ENCODE measurements around the gene LIN37. TPM values are rescaled to one million over a fixed set of nuclear protein-coding genes. Genes with fewer than 3 reads are reported as not detected.

LIN37 gene
- total RNA-seq, 1 experiment from 2014 or later = 23.5 TPM

DNA sequence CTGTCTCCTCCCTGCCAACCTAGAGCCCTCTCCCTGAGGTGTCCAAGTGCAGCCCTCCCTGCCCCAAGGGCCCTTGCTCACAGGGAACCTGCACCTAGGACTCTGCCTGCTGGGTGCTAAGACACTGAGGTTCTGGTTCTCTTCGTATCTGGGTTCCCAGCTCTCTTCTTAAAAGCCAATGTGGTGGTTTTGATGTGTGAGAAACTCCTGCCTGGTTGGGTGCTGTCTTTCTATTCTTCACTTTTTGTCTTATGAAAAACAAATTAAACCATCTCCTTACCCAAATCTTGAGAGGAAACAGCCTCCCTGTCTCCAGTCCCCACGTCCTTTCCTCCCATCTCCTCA is 34.9 kb upstream of the LIN37 start:
- TF ChIP-seq POLR2AphosphoS5 (IDR thresholded peaks at IDR 0.05; ENCODE audit: low read depth, low read length) (no peak), SIN3A (IDR thresholded peaks at IDR 0.05; ENCODE audit: borderline replicate concordance, insufficient read depth, low read depth, low read length) (no peak), TCF7L2 (IDR thresholded peaks at IDR 0.05; ENCODE audit: low read depth, low read length) (no peak), REST (IDR thresholded peaks at IDR 0.05; ENCODE audit: insufficient read depth in 1 of 2, low read depth in 2 of 2, low read length in 1 of 2) (no peak)
- TF ChIP-seq, protein P1, sequence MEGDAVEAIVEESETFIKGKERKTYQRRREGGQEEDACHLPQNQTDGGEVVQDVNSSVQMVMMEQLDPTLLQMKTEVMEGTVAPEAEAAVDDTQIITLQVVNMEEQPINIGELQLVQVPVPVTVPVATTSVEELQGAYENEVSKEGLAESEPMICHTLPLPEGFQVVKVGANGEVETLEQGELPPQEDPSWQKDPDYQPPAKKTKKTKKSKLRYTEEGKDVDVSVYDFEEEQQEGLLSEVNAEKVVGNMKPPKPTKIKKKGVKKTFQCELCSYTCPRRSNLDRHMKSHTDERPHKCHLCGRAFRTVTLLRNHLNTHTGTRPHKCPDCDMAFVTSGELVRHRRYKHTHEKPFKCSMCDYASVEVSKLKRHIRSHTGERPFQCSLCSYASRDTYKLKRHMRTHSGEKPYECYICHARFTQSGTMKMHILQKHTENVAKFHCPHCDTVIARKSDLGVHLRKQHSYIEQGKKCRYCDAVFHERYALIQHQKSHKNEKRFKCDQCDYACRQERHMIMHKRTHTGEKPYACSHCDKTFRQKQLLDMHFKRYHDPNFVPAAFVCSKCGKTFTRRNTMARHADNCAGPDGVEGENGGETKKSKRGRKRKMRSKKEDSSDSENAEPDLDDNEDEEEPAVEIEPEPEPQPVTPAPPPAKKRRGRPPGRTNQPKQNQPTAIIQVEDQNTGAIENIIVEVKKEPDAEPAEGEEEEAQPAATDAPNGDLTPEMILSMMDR (IDR thresholded peaks at IDR 0.05) = no peak
- no peaks in the 10 kb centered on the region; the same call in 1 of the 2 replicates for H3K36me3 ChIP-seq (ENCODE audit: control insufficient read depth, insufficient read depth, low read length)
- H3K9me3 ChIP-seq (ENCODE audit: control insufficient read depth, insufficient read depth, low read depth, low read length) = no peaks in the 10 kb centered on the region
- no peak for ATAC-seq
- BruUV-seq (replicated peaks) = no TSS peak
- H3K4me1 ChIP-seq (ENCODE audit: control insufficient read depth, insufficient read depth, low read length) = peaks cover 12% of the 10 kb centered on the region
- H3K27ac ChIP-seq (ENCODE audit: low read length) = no peak overlapping the region
- CTCF ChIA-PET = interaction anchor here (0.7 kb wide), 1 partner anchor 188 kb away, joined by 3 read pairs; no protein-coding TSS in a partner anchor
- DNase-seq (ENCODE audit: low read depth, low spot score) = no peak
- H3K4me3 ChIP-seq (ENCODE audit: low read depth in 2 of 2, low read length in 2 of 2) = no peak overlapping the region
- POLR2A ChIA-PET = interaction anchor here (0.6 kb wide), 1 partner anchor 11 kb away, joined by 7 read pairs; no protein-coding TSS in a partner anchor
- in situ Hi-C loops (cut with HindIII; ENCODE audit: low pct_unique_long_range_greater_than_20kb, low sequenced_read_pairs) = no loop called here
- intact Hi-C loops (cut with micrococcal nuclease; ENCODE audit: unreplicated experiment) = loop anchor here (10.0 kb wide), 1 partner anchor 159 kb away; no protein-coding TSS in a partner anchor
- no peaks in the 10 kb centered on the region for H3K27me3 ChIP-seq (ENCODE audit: control insufficient read depth, insufficient read depth, low read length)

DNA sequence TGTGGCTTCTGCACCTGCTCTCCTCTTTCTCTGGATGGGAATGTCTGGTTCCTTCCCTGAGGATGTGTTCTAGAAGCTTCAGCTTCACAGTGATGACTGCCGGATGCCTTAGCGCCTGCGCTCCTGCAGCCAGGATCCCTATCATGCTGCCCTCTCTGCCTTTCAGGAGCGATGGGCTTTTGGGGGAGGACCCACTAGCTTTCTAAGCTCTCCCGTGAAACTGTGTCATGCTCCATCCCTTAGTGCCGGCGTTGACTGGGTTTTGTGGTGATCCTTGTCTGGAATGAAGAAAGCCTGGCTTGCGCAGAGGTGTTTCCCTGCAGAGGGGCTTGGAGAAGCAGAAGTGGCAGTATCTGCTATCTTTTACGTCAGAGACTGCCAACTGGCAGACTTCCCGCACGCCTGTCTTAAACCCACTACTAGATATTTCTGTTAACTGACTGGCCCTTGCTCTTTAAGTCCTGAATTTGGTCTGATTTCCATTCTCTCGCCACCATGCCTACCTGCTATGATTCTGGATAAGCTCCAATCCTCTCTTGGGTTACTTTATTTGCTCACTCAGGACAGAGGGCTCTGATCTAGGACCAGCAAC is 34.4 kb upstream of the LIN37 start:
- Histone ChIP-seq H3K9me3 (ENCODE audit: control insufficient read depth, insufficient read depth, low read depth, low read length) (no peaks in the 10 kb centered on the region), H3K36me3 (ENCODE audit: control insufficient read depth, insufficient read depth, low read length) (no peaks in the 10 kb centered on the region; the same call in 1 of the 2 replicates), H3K4me3 (ENCODE audit: low read depth in 2 of 2, low read length in 2 of 2) (no peak overlapping the region), H3K4me1 (ENCODE audit: control insufficient read depth, insufficient read depth, low read length) (peaks cover 13% of the 10 kb centered on the region), H3K27me3 (ENCODE audit: control insufficient read depth, insufficient read depth, low read length) (no peaks in the 10 kb centered on the region), H3K27ac (ENCODE audit: low read length) (no peak overlapping the region)
- ChIA-PET POLR2A (interaction anchor here (0.6 kb wide), 1 partner anchor 12 kb away, joined by 7 read pairs; no protein-coding TSS in a partner anchor), CTCF (interaction anchor here (0.7 to 0.8 kb wide), 2 partner anchors 20 to 188 kb away, joined by 3 read pairs; no protein-coding TSS in a partner anchor)
- DNase-seq (ENCODE audit: low read depth, low spot score) (no peak), ATAC-seq (no peak)
- intact Hi-C loops (cut with micrococcal nuclease; ENCODE audit: unreplicated experiment) (loop anchor here (10.0 kb wide), 1 partner anchor 159 kb away; no protein-coding TSS in a partner anchor), in situ Hi-C loops (cut with HindIII; ENCODE audit: low pct_unique_long_range_greater_than_20kb, low sequenced_read_pairs) (no loop called here)
- BruUV-seq (replicated peaks) = TSS peak; percentile 58
- no peak for TF ChIP-seq POLR2AphosphoS5 (IDR thresholded peaks at IDR 0.05; ENCODE audit: low read depth, low read length)
- TF ChIP-seq TCF7L2 (IDR thresholded peaks at IDR 0.05; ENCODE audit: low read depth, low read length) = no peak
- no peak for TF ChIP-seq REST (IDR thresholded peaks at IDR 0.05; ENCODE audit: insufficient read depth in 1 of 2, low read depth in 2 of 2, low read length in 1 of 2)
- no peak for TF ChIP-seq SIN3A (IDR thresholded peaks at IDR 0.05; ENCODE audit: borderline replicate concordance, insufficient read depth, low read depth, low read length)

All from Panc1 (cell line).